ENCODE results near the gene SLC30A1. TPM values are rescaled to one million over a fixed set of nuclear protein-coding genes. Genes with fewer than 3 reads are reported as not detected.

SLC30A1 gene
- total RNA-seq, 4 donors from 2014 or later: 8.3 to 12.4 (median 10.3) TPM

DNA sequence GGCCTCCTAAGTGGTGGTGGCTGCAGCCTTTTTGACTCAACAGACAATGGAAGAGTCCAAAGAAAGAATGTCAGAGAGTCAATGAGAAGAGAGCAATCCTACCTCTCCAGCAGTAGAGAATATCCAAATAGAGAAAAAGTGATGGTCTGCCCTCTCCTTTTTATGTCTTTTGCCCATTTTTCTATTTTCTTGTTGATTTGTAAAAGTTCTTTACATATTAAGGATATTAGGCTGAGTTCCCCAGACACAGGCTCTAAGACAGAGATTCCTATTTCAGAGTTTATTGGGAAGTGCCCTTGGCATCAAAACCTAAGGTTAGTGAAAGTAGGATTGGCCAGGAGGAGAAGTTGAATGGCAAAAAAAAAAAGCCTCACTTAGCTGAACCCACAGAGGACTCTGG, 20.3 kb upstream of the SLC30A1 start:
- Histone ChIP-seq H3K36me3 (no peaks in the 10 kb centered on the region), H3K27ac (no peak overlapping the region), H3K4me3 (no peak overlapping the region), H3K27me3 (no peaks in the 10 kb centered on the region), H3K9me3 (no peaks in the 10 kb centered on the region), H3K4me1 (peaks cover 0 to 24% (median 16%) of the 10 kb centered on the region in 3 donors)
- TF ChIP-seq, protein P1, sequence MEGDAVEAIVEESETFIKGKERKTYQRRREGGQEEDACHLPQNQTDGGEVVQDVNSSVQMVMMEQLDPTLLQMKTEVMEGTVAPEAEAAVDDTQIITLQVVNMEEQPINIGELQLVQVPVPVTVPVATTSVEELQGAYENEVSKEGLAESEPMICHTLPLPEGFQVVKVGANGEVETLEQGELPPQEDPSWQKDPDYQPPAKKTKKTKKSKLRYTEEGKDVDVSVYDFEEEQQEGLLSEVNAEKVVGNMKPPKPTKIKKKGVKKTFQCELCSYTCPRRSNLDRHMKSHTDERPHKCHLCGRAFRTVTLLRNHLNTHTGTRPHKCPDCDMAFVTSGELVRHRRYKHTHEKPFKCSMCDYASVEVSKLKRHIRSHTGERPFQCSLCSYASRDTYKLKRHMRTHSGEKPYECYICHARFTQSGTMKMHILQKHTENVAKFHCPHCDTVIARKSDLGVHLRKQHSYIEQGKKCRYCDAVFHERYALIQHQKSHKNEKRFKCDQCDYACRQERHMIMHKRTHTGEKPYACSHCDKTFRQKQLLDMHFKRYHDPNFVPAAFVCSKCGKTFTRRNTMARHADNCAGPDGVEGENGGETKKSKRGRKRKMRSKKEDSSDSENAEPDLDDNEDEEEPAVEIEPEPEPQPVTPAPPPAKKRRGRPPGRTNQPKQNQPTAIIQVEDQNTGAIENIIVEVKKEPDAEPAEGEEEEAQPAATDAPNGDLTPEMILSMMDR (IDR thresholded peaks at IDR 0.05): no peak
- TF ChIP-seq POLR2A (IDR thresholded peaks at IDR 0.05): no peak
- DNase-seq: no peak
- intact Hi-C loops (cut with DNase I): no loop called here

DNA sequence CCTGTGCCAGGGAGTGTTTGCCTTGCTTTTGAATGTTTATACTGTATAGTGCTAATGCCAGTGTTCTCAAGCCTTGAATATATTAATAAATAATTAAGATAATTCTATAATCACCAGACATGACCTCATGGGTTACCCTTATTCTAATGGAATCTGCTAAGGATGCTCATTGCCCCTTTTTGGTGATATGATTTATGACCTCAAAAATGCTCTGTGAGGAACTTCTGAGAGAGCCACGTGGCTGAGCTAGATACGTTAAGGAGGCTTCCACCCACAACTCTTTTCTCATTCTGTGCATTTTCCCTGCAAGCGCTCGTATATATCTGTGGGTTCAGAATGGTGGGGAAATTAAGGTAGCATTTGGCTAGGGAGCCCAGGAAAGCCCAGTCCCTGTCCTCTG, 19.6 kb upstream of the SLC30A1 start:
- Histone ChIP-seq H3K36me3 (no peaks in the 10 kb centered on the region), H3K27me3 (no peaks in the 10 kb centered on the region), H3K4me3 (no peak overlapping the region), H3K9me3 (no peaks in the 10 kb centered on the region), H3K27ac (no peak overlapping the region), H3K4me1 (peaks cover 0 to 21% (median 15%) of the 10 kb centered on the region in 3 donors)
- 75 to 87% methylated on average over 4 of the region's 4 CpGs for WGBS, 2 donors
- no peak for TF ChIP-seq POLR2A (IDR thresholded peaks at IDR 0.05)
- TF ChIP-seq, protein P1 (IDR thresholded peaks at IDR 0.05): no peak
- intact Hi-C loops (cut with DNase I): no loop called here
- no peak for DNase-seq

DNA sequence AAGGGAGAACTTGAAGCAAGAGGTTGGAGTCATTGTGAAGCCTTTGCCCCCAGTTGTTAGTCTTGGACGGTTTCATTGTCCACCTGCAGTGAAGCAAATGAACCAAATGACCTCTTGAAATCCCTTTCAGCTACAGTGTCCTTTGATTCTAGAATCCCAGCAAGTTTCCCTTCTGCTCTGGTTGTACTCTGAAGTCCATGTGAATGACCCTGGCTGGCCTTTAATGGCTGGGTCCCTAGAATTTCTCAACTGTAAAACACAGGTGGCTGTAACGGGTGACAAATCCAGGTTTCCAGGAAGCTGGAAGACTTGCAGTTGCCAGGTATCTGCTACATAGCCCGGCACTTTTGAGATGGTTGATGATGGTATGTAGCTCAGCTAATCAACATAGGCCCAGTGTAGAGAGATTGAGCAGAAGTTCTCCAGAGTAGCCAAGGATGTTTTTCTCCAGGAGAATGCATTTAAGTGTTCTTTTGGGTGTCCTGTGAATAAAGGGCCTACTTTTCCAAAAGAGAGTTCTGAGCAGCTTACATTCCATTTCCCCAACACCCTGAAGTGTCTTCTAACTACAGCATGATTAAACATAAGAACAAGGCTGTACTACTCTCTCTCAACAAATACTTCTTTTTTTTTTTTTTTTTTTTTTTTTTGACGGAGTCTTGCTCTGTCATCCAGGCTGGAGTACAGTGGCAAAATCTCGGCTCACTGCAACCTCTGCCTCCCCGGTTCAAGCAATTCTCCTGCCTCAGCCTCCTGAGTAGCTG, 17.6 kb upstream of the SLC30A1 start:
- no peak overlapping the region for H3K27ac ChIP-seq
- no peak for DNase-seq
- H3K9me3 ChIP-seq: no peaks in the 10 kb centered on the region
- WGBS, 2 donors: 75 to 95% methylated on average over 3 to 4 of the region's 6 CpGs
- no peak for TF ChIP-seq POLR2A (IDR thresholded peaks at IDR 0.05)
- TF ChIP-seq, protein P1 (IDR thresholded peaks at IDR 0.05): no peak
- H3K36me3 ChIP-seq: no peaks in the 10 kb centered on the region
- intact Hi-C loops (cut with DNase I): no loop called here
- H3K27me3 ChIP-seq: no peaks in the 10 kb centered on the region
- peaks cover 0 to 2% (median 0%) of the 10 kb centered on the region in 3 donors for H3K4me1 ChIP-seq
- no peak overlapping the region for H3K4me3 ChIP-seq

DNA sequence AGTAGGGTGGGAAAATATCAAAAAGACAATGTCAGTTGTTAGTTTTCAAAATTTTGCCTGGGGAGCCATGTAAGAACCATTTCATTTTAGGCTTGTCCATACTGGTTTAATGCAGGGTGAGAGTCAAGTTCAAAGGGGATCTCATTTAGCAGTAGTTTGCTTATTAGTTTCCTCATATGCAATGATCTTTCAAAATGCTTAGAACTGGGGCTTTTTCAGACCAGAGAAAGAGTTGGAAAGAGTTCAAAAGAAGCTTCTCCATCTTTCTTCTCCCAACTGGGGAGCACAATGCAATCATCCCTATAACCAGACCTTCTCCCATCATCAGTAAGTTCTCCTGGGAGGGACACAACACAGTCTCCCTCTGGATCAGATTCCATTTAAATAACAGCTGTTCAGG, 16.5 kb upstream of the SLC30A1 start:
- Histone ChIP-seq H3K4me3 (no peak overlapping the region), H3K4me1 (no peaks in the 10 kb centered on the region), H3K9me3 (no peaks in the 10 kb centered on the region), H3K27ac (no peak overlapping the region), H3K36me3 (no peaks in the 10 kb centered on the region), H3K27me3 (no peaks in the 10 kb centered on the region)
- intact Hi-C loops (cut with DNase I): no loop called here
- TF ChIP-seq, protein P1 (IDR thresholded peaks at IDR 0.05): no peak
- TF ChIP-seq POLR2A (IDR thresholded peaks at IDR 0.05): no peak
- no peak for DNase-seq

DNA sequence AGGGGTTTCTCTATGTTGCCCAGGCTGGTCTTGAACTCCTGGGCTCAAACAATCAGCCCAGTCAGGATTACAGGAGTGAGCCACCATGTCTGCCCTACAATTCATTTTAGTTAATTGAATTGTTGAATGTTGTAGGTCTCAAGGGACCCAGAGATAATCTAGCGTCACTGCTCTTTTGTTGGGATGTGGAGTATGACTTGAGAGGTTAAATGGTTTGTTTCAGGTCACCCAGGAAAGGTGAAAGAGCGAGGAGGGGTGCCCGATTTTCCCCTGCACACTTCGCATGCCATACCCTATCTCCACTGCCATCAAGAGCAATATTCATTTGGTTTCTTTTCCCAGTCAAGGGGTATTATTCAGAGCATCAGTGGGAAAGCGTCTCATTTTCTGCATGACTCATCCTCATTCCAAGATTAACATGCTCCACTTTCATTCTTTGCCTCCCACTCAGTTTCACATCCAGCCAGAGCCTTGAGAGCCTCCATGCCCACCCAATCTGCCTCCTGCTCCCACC, 13.1 kb upstream of the SLC30A1 start:
- Histone ChIP-seq H3K4me1 (peaks cover 0 to 9% (median 0%) of the 10 kb centered on the region in 3 donors), H3K4me3 (no peak overlapping the region), H3K27me3 (no peaks in the 10 kb centered on the region), H3K9me3 (no peaks in the 10 kb centered on the region), H3K27ac (no peak overlapping the region), H3K36me3 (no peaks in the 10 kb centered on the region)
- 37 to 41% methylated on average over 5 of the region's 5 CpGs for WGBS, 2 donors
- no peak for DNase-seq
- intact Hi-C loops (cut with DNase I): no loop called here
- no peak for TF ChIP-seq POLR2A (IDR thresholded peaks at IDR 0.05)
- TF ChIP-seq, protein P1 (IDR thresholded peaks at IDR 0.05): no peak

Data from esophagus squamous epithelium (tissue), 5 donors.